Ammon's horn (tissue), 1 donor: ENCODE results near the gene PRAMEF17.
A peak's percentile ranks its signal among the peaks of the same experiment; 100 is the strongest.
"Not testable (repeated sequence)": the region's sequence is repeated elsewhere in the genome, so short reads cannot be mapped to it uniquely, and the experiment has no call there.

ENCODE experiments used
- DNase-seq: peaks from one replicate; pipeline ENCODE4 v3.0.0-alpha.2; 2016; ENCODE audit warnings: low spot score

Gene PRAMEF17

GRCh38 chr1:13389332-13389731 is at the start of gene PRAMEF17:
Gene PRAMEF17 (plus strand): TSS chr1:13389632. CDS start chr1:13389658, 26 bp downstream.
- not testable (repeated sequence) for DNase-seq

- DNase-seq = not testable (repeated sequence)
These were observed 46.9 kb upstream of the PRAMEF17 start for GRCh38 chr1:13342496-13342895.

GRCh38 chr1:13347034-13347433 is 42.4 kb upstream of the PRAMEF17 start, which contains the start of gene PRAMEF14:
Gene PRAMEF14 (minus strand): TSS chr1:13347134. CDS start chr1:13345314, 1,820 bp downstream.
- DNase-seq = not testable (repeated sequence)

- DNase-seq = not testable (repeated sequence)
These were observed 36.0 kb upstream of the PRAMEF17 start for GRCh38 chr1:13353476-13353875.

GRCh38 chr1:13354475-13354874 is 35.0 kb upstream of the PRAMEF17 start:
- DNase-seq = not testable (repeated sequence)

- peak; percentile 62 for DNase-seq
These were observed 32.7 kb upstream of the PRAMEF17 start for GRCh38 chr1:13356774-13357173.

GRCh38 chr1:13362364-13362763 is 27.1 kb upstream of the PRAMEF17 start:
- not testable (repeated sequence) for DNase-seq

GRCh38 chr1:13364928-13365327 is 24.5 kb upstream of the PRAMEF17 start:
- DNase-seq = not testable (repeated sequence)

- DNase-seq = not testable (repeated sequence)
These were observed 22.9 kb upstream of the PRAMEF17 start for GRCh38 chr1:13366536-13366935.

- DNase-seq = not testable (repeated sequence)
These were observed 20.9 kb upstream of the PRAMEF17 start for GRCh38 chr1:13368544-13368943.

- not testable (repeated sequence) for DNase-seq
These were observed 10.4 kb upstream of the PRAMEF17 start for GRCh38 chr1:13378983-13379382.

GRCh38 chr1:13380380-13380779 is 9.1 kb upstream of the PRAMEF17 start:
- DNase-seq = not testable (repeated sequence)

GRCh38 chr1:13393004-13393403 is 3.6 kb downstream of the PRAMEF17 start:
- DNase-seq = not testable (repeated sequence)

- not testable (repeated sequence) for DNase-seq
These were observed 5.3 kb downstream of the PRAMEF17 start for GRCh38 chr1:13394761-13395160.

- not testable (repeated sequence) for DNase-seq
These were observed 5.9 kb downstream of the PRAMEF17 start for GRCh38 chr1:13395311-13395710.

- DNase-seq = no peak
These were observed 18.4 kb downstream of the PRAMEF17 start for GRCh38 chr1:13407811-13408210.

GRCh38 chr1:13410150-13410549 is 20.7 kb downstream of the PRAMEF17 start, which contains the start of gene PRAMEF20:
Gene PRAMEF20 (plus strand): TSS chr1:13410450. CDS start chr1:13416355, 5,905 bp downstream.
- DNase-seq = not testable (repeated sequence)

- no peak for DNase-seq
These were observed 41.1 kb downstream of the PRAMEF17 start for GRCh38 chr1:13430495-13430894.

GRCh38 chr1:13432251-13432650 is 42.8 kb downstream of the PRAMEF17 start:
- no peak for DNase-seq

GRCh38 chr1:13433694-13434358 is 44.4 kb downstream of the PRAMEF17 start:
- not testable (repeated sequence) for DNase-seq

GRCh38 chr1:13435458-13435857 is 46.0 kb downstream of the PRAMEF17 start:
- no peak for DNase-seq

GRCh38 chr1:13439104-13439783 is 49.8 kb downstream of the PRAMEF17 start:
- not testable (repeated sequence) for DNase-seq
